Fibroblast of the aortic adventitia (primary cell): ENCODE results near the gene ANTXR2. TPM values are rescaled to one million over a fixed set of nuclear protein-coding genes. Genes with fewer than 3 reads are reported as not detected.

ENCODE experiments used
- DNase-seq: peaks from one replicate; pipeline ENCODE4 v3.0.0-alpha.2; 2010; ENCODE audit warnings: low read depth
- H3K4me3 ChIP-seq: 2 replicates; pipeline ENCODE4 v1.5.1; 2011; ENCODE audit warnings: low read depth, mild to moderate bottlenecking, control low read depth, low read length, moderate library complexity
- total RNA-seq: library from RNA; depleted of rRNA; stranded (reverse); fragments of >200 nt; gene quantifications from 2 replicates; pipeline ENCODE4 v1.2.3, GENCODE V29; 2012; ENCODE audit warnings: low replicate concordance
- TF ChIP-seq, protein P1 (sequence below): IDR thresholded peaks from 2 replicates; pipeline ENCODE4 v1.5.1; 2011; ENCODE audit warnings: mild to moderate bottlenecking, low read length, control low read depth, inconsistent platforms; ENCODE audit not compliant: insufficient read depth

ANTXR2 gene
- total RNA-seq, 1 donor, result 183 TPM

DNA sequence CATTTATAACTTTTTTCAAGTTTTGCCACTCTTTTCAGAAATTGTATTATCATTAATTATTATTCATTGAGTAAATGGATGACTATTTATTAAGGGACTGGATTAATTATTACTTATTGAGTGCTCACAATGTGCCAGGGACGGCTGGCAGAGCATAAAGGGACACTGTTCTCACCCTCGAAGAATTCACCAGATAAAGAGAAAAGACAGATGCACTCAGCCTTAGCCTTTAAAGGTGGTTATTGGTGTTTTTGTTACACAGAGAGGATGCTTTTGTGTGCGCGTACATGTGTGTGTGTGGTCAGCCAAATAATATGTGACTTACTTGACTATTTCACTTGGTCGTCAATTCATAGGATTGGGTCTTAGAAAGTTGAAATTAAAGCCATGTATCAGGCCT is 187.0 kb downstream of the ANTXR2 start:
- no peak overlapping the region for H3K4me3 ChIP-seq
- TF ChIP-seq, protein P1, sequence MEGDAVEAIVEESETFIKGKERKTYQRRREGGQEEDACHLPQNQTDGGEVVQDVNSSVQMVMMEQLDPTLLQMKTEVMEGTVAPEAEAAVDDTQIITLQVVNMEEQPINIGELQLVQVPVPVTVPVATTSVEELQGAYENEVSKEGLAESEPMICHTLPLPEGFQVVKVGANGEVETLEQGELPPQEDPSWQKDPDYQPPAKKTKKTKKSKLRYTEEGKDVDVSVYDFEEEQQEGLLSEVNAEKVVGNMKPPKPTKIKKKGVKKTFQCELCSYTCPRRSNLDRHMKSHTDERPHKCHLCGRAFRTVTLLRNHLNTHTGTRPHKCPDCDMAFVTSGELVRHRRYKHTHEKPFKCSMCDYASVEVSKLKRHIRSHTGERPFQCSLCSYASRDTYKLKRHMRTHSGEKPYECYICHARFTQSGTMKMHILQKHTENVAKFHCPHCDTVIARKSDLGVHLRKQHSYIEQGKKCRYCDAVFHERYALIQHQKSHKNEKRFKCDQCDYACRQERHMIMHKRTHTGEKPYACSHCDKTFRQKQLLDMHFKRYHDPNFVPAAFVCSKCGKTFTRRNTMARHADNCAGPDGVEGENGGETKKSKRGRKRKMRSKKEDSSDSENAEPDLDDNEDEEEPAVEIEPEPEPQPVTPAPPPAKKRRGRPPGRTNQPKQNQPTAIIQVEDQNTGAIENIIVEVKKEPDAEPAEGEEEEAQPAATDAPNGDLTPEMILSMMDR, result no peak
- no peak for DNase-seq

DNA sequence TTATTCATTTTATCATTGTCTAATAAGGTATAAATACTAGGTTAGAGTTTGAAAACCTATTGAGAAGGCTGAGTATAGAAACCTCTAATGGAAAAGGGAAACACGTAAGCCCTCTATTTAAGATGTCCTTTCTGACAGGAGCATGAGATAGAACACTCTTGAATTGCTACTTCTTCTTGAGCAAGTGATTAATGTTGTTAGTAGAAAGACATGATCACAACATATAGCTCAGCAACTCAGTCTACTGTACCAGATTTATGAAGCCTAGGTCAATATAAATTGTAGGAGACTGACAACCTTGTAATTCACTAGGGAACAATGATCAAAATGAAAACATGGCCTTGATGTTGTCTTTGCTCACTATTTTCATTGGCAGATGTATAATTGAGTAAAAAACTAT is 189.7 kb downstream of the ANTXR2 start:
- no peak overlapping the region for H3K4me3 ChIP-seq
- TF ChIP-seq, protein P1, result no peak
- no peak for DNase-seq

DNA sequence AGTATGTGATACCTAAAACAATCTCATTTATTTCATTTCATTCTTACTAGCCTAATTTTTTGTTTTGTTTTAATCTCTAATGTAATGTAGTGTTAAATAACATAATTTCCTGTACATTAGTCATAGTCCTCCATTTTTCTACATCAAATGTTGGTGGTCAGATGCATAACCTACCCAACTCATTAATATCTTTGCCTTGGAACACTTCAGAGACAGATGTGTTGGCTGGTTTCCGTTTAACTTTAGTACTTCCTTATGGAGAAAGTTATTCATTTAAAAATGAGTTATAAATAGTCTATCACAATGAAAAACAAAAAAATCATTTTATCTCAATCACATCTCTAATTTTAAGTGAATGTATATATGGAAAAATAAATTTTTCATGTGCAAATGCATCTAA is 190.2 kb downstream of the ANTXR2 start:
- no peak overlapping the region for H3K4me3 ChIP-seq
- DNase-seq, result no peak
- TF ChIP-seq, protein P1, result no peak

DNA sequence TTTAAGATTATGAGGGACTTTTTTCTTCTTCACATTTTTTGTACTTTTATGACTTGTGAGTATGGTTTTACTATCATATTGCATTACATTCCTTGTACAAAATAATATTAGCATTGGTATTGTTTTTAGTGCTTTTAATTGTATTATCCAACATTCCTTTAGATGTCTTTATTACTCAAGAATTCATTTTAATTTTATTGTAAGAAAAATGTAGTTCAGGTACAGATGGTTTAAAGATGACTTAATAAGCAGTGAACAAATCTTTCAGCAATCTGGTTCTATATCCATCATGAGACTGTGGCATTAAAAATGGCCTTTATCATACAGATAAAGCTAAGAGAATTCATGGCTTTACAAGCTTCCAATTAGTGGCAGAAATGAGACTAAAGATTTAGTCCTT is 191.6 kb downstream of the ANTXR2 start:
- H3K4me3 ChIP-seq, result no peak overlapping the region
- TF ChIP-seq, protein P1, result no peak
- no peak for DNase-seq

DNA sequence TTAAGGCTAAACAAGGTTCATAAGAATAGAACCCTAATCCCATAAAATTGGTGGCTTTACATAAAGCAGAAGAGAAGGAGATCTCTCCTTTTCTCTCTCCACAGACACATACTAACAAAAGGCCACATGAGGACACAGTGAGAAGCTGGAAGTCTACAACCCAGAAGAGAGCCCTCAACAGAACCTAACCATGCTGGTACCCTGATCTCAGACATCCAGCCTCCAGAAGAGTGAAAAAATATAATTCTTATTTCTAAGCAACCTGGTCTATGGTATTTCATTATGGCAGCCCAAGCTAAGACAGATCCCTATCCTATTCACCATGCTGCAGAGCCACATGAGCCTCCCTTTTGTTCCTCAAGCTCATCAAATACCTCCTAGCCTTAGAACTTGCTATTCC is 195.5 kb downstream of the ANTXR2 start:
- DNase-seq, result no peak
- TF ChIP-seq, protein P1, result no peak
- H3K4me3 ChIP-seq, result no peak overlapping the region

DNA sequence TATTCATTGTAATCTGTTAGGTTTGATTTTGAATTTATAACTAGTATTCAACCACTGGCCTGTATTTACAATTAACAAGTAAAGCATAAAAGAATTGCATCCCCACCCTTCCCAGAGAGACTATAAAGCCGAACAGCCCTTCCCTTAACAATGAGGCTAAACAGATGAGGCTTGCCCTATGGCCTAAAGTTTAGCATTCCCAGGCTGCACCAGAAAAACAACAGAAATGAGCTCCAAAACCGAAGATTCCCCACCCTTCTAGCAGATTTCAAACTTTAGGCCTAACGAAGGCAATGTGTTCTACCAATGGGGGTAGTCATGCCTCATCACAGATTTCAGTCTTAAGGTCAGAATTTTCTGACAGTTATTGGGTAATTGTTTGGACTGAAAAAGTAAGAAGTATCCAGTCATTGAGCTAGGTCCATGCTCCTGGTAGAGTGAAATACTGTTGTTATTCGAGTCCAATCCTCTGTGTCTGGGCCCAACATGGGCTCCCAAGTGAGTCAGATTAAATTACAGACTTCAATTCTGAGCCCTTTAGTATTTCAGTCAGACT is 197.6 kb downstream of the ANTXR2 start:
- TF ChIP-seq, protein P1, result no peak
- no peak overlapping the region for H3K4me3 ChIP-seq
- DNase-seq, result no peak

DNA sequence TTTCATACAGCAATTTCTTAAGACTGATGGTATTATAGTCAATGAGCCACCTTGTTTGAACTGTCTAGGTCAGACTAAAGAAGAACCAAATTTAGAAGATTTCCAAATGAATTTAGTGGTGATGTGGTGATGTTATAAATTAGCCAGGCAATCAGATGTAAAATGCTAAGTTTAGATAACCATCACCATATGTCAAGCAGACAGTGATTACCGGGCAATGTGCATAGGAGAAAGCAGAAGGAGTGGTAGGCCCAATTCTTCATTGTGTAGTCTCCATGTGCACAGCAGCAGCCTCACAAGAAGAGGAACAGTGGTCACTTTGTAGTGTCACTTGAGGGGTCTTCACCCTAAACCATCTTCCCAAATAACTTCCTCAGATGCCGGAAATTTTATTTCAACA is 198.8 kb downstream of the ANTXR2 start:
- TF ChIP-seq, protein P1, result no peak
- DNase-seq, result no peak

More for the DNA sequence above, 198.8 kb downstream of the ANTXR2 start:
- H3K4me3 ChIP-seq, result no peak overlapping the region
